CD14-positive monocyte (primary cell): ENCODE measurements around the gene ZNF470. TPM values are rescaled to one million over a fixed set of nuclear protein-coding genes. Genes with fewer than 3 reads are reported as not detected.

Source experiments
- DNase-seq, 3 donors: peaks; one replicate each; pipeline ENCODE4 v3.0.0-alpha.2; 2011 to 2022
- H2AFZ ChIP-seq: 2 replicates; pipeline ENCODE4 v1.6.0; 2012; ENCODE audit warnings: mild to moderate bottlenecking, low read depth, low read length, inconsistent platforms; ENCODE audit not compliant: insufficient read depth, poor library complexity, severe bottlenecking
- H3K27ac ChIP-seq, 2 donors: 1 replicate in 1 of 2; 2 replicates in 1 of 2; pipeline ENCODE4 v1.5.1; 2012 to 2013; ENCODE audit warnings: low read length in 2 of 2, control low read depth in 1 of 2, inconsistent platforms in 1 of 2, low read depth in 1 of 2, mild to moderate bottlenecking in 1 of 2
- H3K27me3 ChIP-seq, 2 donors: one replicate each; pipeline versions ENCODE4 v1.6.0 to v1.6.1; 2011 to 2013; ENCODE audit warnings: low read length in 2 of 2; ENCODE audit not compliant: control insufficient read depth in 2 of 2, insufficient read depth in 2 of 2
- H3K36me3 ChIP-seq, 2 donors: replicated peaks in 1 of 2; 1 replicate in 1 of 2; 2 replicates in 1 of 2; pipeline versions ENCODE4 v1.5.1 to v1.6.1; 2012 to 2013; ENCODE audit warnings: low read length in 2 of 2, control low read depth in 1 of 2, inconsistent platforms in 1 of 2, mild to moderate bottlenecking in 1 of 2; ENCODE audit not compliant: insufficient read depth in 2 of 2, control insufficient read depth in 1 of 2
- H3K4me1 ChIP-seq, 2 donors: 1 replicate in 1 of 2; 2 replicates in 1 of 2; pipeline versions ENCODE4 v1.5.1 to v1.6.1; 2012 to 2013; ENCODE audit warnings: low read length in 2 of 2, control low read depth in 1 of 2, inconsistent platforms in 1 of 2, mild to moderate bottlenecking in 1 of 2, moderate library complexity in 1 of 2; ENCODE audit not compliant: insufficient read depth in 2 of 2, control insufficient read depth in 1 of 2
- H3K4me2 ChIP-seq: replicated peaks from 2 replicates; pipeline ENCODE3; 2012; ENCODE audit warnings: low read length, moderate library complexity, mild to moderate bottlenecking; ENCODE audit not compliant: poor library complexity, severe bottlenecking; ENCODE audit errors: extremely low read depth
- H3K4me3 ChIP-seq, 3 experiments: fragments of 200-600 bp in 1 of 3; sonication (generic) in 1 of 3; replicated peaks in 1 of 3; 1 replicate in 2 of 3; 2 replicates in 1 of 3; pipeline ENCODE4 v1.5.1; 2011 to 2013; ENCODE audit warnings: low read length in 3 of 3, mild to moderate bottlenecking in 3 of 3, control low read depth in 2 of 3, low read depth in 2 of 3, inconsistent platforms in 1 of 3, moderate library complexity in 1 of 3
- H3K79me2 ChIP-seq: 2 replicates; pipeline ENCODE4 v1.6.0; 2012; ENCODE audit warnings: mild to moderate bottlenecking, control low read depth, inconsistent platforms, low read length, moderate library complexity; ENCODE audit not compliant: insufficient read depth
- H3K9ac ChIP-seq: 2 replicates; pipeline ENCODE4 v1.6.0; 2017; ENCODE audit warnings: low read length, mild to moderate bottlenecking; ENCODE audit not compliant: insufficient read depth, poor library complexity, severe bottlenecking
- H3K9me3 ChIP-seq, 2 donors: replicated peaks in 1 of 2; 1 replicate in 1 of 2; 2 replicates in 1 of 2; pipeline versions ENCODE4 v1.5.1 to v1.6.1; 2012 to 2013; ENCODE audit warnings: low read length in 2 of 2, control low read depth in 1 of 2; ENCODE audit not compliant: control insufficient read depth in 1 of 2, insufficient read depth in 1 of 2
- H4K20me1 ChIP-seq: 2 replicates; pipeline ENCODE4 v1.6.0; 2012; ENCODE audit warnings: mild to moderate bottlenecking, low read length, control low read depth, moderate library complexity; ENCODE audit not compliant: insufficient read depth
- H3K27ac Mint-ChIP-seq, 7 donors: one replicate each; pipeline ENCODE4 v1.8.0; 2020; ENCODE audit warnings: mild to moderate bottlenecking in 7 of 7, mixed read lengths in 7 of 7, moderate library complexity in 6 of 7, inconsistent platforms in 2 of 7
- H3K27me3 Mint-ChIP-seq, 3 donors: one replicate each; pipeline ENCODE4 v1.8.0; 2021 to 2022; ENCODE audit warnings: low read depth in 3 of 3, mild to moderate bottlenecking in 3 of 3, mixed read lengths in 3 of 3, moderate library complexity in 3 of 3, inconsistent platforms in 1 of 3
- H3K36me3 Mint-ChIP-seq, 2 donors: one replicate each; pipeline ENCODE4 v1.8.0; 2020; ENCODE audit warnings: mixed read lengths in 2 of 2, inconsistent platforms in 1 of 2, mild to moderate bottlenecking in 1 of 2
- H3K4me1 Mint-ChIP-seq: one replicate; pipeline ENCODE4 v1.8.0; 2020; ENCODE audit warnings: mild to moderate bottlenecking, mixed read lengths
- H3K4me3 Mint-ChIP-seq, 2 donors: one replicate each; pipeline ENCODE4 v1.8.0; 2020; ENCODE audit warnings: mild to moderate bottlenecking in 2 of 2, mixed read lengths in 2 of 2, moderate library complexity in 1 of 2
- H3K9me3 Mint-ChIP-seq, 7 donors: one replicate each; pipeline ENCODE4 v1.8.0; 2020 to 2022; ENCODE audit warnings: mixed read lengths in 7 of 7, mild to moderate bottlenecking in 6 of 7, moderate library complexity in 6 of 7, inconsistent platforms in 2 of 7
- WGBS: methylation state at CpG from one replicate; pipeline ENCODE4 v1.1.5; 2013; ENCODE audit warnings: missing lambda C conversion rate; ENCODE audit not compliant: insufficient coverage; 5-methylcytosine and 5-hydroxymethylcytosine counted together
- intact Hi-C, 2 donors: fragments of 100-400 bp; cut with micrococcal nuclease; formaldehyde crosslinking; loops; one replicate each; pipeline versions ENCODE4 v1.15.0 to v1.15.1; 2023
- polyA plus RNA-seq, 3 donors: library from polyadenylated mRNA; depleted of rRNA in 1 of 3; unstranded in 2 of 3; stranded (reverse) in 1 of 3; fragments of 300-500 nt in 2 of 3; fragments of >200 nt in 1 of 3; fragmentation: Illumina TruSeq in 2 of 3; gene quantifications; 1 replicate in 2 of 3; 2 replicates in 1 of 3; pipeline ENCODE4 v1.2.3, GENCODE V29; 2012 to 2021
- TF ChIP-seq, protein P1 (sequence below): fragments of 200-600 bp; IDR thresholded peaks from one replicate; pipeline ENCODE4 v1.8.0; 2022; ENCODE audit warnings: antibody characterized with exemption, mild to moderate bottlenecking

Gene ZNF470
- polyA plus RNA-seq, 3 donors = 0.31 to 0.81 (median 0.40) TPM

GRCh38 chr19:56637976-56638555, 70.8 kb downstream of the ZNF470 start:
- Histone ChIP-seq H3K9ac (no peak overlapping the region), H3K4me1 (no peaks in the 10 kb centered on the region), H3K4me3 (no peak overlapping the region), H2AFZ (no peak overlapping the region), H3K79me2 (no peaks in the 10 kb centered on the region), H3K9me3 (peaks cover 70 to 77% of the 10 kb centered on the region in 2 donors), H3K4me2 (no peak overlapping the region), H4K20me1 (no peaks in the 10 kb centered on the region), H3K36me3 (no peaks in the 10 kb centered on the region), H3K27me3 (peaks cover 0 to 4% of the 10 kb centered on the region in 2 donors), H3K27ac (no peak overlapping the region)
- Mint-ChIP-seq H3K27me3 (peaks cover under 1 to 3% (median 2%) of the 10 kb centered on the region in 3 donors), H3K27ac (peak overlapping the region in 1 of 7 donors; percentile 63), H3K4me3 (no peak overlapping the region), H3K4me1 (no peaks in the 10 kb centered on the region), H3K36me3 (no peaks in the 10 kb centered on the region), H3K9me3 (peaks cover 31 to 74% (median 60%) of the 10 kb centered on the region in 7 donors)
- intact Hi-C loops = no loop called here
- WGBS = 15% methylated on average over 20 of the region's 21 CpGs
- TF ChIP-seq, protein P1, sequence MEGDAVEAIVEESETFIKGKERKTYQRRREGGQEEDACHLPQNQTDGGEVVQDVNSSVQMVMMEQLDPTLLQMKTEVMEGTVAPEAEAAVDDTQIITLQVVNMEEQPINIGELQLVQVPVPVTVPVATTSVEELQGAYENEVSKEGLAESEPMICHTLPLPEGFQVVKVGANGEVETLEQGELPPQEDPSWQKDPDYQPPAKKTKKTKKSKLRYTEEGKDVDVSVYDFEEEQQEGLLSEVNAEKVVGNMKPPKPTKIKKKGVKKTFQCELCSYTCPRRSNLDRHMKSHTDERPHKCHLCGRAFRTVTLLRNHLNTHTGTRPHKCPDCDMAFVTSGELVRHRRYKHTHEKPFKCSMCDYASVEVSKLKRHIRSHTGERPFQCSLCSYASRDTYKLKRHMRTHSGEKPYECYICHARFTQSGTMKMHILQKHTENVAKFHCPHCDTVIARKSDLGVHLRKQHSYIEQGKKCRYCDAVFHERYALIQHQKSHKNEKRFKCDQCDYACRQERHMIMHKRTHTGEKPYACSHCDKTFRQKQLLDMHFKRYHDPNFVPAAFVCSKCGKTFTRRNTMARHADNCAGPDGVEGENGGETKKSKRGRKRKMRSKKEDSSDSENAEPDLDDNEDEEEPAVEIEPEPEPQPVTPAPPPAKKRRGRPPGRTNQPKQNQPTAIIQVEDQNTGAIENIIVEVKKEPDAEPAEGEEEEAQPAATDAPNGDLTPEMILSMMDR = no peak
- no peak for DNase-seq

Other genes with a start within 250 kb of the ZNF470 start
- gene ZNF582, start 173.9 kb upstream of the ZNF470 start, polyA plus RNA-seq = 1 to 10 TPM; 1.4 to 4.9 (median 1.6) TPM
- gene ZNF583, start 163.1 kb upstream of the ZNF470 start, polyA plus RNA-seq = 1 to 10 TPM; 1.3 to 6.6 (median 4.0) TPM
- gene ZNF667, start 90.1 kb upstream of the ZNF470 start, polyA plus RNA-seq = under 1 TPM in 1 of 3 donors, not detected in 2; 0.14 TPM
- under 1 TPM in 2 of 3 donors, not detected in 1; 0.14 to 0.16 TPM for gene ZNF471, start 59.6 kb upstream of the ZNF470 start, polyA plus RNA-seq
- 1 to 10 TPM in 1 of 3 donors, under 1 TPM in 2; 0.31 to 1.1 (median 0.41) TPM for gene ZFP28, start 28.5 kb upstream of the ZNF470 start, polyA plus RNA-seq
- 1 to 10 TPM; 2.6 to 4.0 (median 4.0) TPM for gene ZNF71, start 27.8 kb downstream of the ZNF470 start, polyA plus RNA-seq
- gene SMIM17, start 75.7 kb downstream of the ZNF470 start, polyA plus RNA-seq = not detected
- under 1 TPM in 1 of 3 donors, not detected in 2; 0.07 TPM for gene ZNF835, start 104.3 kb downstream of the ZNF470 start, polyA plus RNA-seq